WI38 (cell line): ENCODE results near the gene MICAL2.

Experiments
- H3K4me3 ChIP-seq: 2 replicates; pipeline ENCODE4 v1.5.1; 2011; ENCODE audit warnings: low read depth, mild to moderate bottlenecking, control low read depth, low read length
- TF ChIP-seq, protein P1 (sequence below): IDR thresholded peaks from 2 replicates; pipeline ENCODE4 v1.5.1; 2012; ENCODE audit warnings: low read depth, mild to moderate bottlenecking, control low read depth, low read length

Gene MICAL2

DNA sequence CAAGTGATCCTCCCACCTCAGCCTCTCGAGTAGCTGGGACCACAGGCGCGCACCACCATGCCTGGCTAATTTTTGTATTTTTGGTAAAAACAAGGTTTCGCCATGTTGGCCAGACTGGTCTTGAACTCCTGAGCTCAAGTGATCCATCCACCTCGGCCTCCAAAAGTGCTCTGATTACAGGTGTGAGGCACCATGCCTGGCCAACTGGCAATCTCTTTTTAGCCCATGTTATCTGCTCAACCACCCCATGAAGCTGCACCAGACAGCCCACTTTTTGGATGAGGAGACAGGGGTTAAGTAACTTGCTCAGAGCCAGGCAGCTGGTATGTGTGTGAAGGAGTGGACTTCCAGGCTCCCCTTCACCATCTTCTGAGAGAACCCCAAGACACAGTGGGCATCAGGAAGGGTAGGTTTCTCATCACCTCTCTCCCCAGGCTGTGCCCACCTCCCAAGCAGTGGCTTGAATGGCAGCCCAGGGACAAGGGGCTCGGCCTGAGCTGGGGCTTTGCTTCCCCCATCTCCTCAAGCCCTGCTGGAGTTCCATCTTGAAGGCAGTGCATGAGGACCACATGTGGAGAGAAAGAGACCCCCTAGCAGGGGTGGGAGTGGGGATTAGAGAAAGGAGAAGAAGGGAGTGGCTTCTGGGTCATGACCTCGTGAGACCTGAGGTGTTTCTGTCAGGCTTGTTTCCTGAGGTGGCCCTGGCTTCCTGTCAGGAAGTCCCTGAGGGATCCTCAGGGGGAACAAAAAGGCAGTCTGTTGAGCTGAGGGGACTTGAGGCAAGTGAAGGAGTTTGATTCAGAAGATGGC is 179.5 kb downstream of the MICAL2 start:
- no peak overlapping the region for H3K4me3 ChIP-seq
- TF ChIP-seq, protein P1, sequence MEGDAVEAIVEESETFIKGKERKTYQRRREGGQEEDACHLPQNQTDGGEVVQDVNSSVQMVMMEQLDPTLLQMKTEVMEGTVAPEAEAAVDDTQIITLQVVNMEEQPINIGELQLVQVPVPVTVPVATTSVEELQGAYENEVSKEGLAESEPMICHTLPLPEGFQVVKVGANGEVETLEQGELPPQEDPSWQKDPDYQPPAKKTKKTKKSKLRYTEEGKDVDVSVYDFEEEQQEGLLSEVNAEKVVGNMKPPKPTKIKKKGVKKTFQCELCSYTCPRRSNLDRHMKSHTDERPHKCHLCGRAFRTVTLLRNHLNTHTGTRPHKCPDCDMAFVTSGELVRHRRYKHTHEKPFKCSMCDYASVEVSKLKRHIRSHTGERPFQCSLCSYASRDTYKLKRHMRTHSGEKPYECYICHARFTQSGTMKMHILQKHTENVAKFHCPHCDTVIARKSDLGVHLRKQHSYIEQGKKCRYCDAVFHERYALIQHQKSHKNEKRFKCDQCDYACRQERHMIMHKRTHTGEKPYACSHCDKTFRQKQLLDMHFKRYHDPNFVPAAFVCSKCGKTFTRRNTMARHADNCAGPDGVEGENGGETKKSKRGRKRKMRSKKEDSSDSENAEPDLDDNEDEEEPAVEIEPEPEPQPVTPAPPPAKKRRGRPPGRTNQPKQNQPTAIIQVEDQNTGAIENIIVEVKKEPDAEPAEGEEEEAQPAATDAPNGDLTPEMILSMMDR, result no peak

DNA sequence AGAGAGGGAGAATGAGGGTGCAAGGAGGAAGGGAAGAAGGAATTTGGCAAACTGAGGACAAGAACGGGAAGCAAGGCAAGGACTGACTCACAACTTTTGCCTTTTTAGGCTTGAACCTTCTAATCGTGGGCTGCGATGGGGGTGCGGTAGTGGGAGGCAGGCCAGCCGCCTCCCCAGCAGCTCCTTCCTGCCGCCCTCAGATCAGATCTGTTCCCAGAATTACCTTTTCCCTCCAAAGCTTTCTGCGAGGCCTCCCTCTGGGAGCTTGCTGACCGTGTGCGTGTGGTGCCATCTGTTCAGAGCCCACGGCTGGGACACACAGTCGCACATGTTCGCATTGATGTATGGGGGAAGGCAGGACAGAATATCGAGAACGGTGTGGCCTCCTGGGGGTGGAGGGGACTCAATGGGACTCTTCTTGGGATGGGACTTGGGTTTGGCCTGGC is 180.1 kb downstream of the MICAL2 start:
- no peak overlapping the region for H3K4me3 ChIP-seq
- TF ChIP-seq, protein P1, result no peak

DNA sequence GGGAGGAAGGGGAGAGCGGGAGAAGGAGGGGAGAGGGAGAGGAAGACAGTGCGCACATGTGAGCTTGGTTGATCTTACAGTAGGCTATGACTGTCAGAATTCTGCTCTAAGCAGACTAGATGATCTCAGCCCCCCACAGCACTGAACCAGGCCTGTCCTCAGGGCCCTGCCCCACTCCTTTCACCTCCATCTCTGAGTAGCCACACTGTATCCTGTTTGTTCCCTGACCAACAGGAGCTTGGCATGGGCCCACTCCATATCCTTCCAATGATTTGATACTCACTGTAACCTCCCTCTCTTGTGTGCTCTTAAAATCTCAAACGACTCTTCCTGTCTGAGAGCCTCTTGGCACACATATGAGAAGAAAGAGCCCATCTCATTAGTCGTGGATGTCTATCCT is 180.9 kb downstream of the MICAL2 start:
- TF ChIP-seq, protein P1, result no peak
- H3K4me3 ChIP-seq, result no peak overlapping the region

DNA sequence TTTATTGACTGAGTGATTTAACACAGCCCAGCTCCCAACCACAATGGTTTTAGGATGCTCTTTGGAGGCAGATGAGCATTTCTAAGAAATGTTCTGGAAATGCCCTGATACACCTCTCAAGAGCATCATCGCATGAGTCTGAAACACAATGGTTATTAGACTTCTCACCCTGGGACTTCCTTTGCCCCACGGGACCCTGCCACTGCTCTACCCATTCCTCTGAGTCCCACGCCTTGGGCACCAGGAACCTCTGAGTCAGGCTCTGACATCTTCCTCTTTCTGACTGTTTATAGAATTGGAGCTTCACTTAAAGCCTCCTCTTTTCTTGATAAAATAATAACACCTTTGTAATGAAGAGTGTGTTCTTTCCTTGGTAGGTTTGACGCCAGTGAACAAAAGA is 181.4 kb downstream of the MICAL2 start:
- TF ChIP-seq, protein P1, result no peak
- no peak overlapping the region for H3K4me3 ChIP-seq

DNA sequence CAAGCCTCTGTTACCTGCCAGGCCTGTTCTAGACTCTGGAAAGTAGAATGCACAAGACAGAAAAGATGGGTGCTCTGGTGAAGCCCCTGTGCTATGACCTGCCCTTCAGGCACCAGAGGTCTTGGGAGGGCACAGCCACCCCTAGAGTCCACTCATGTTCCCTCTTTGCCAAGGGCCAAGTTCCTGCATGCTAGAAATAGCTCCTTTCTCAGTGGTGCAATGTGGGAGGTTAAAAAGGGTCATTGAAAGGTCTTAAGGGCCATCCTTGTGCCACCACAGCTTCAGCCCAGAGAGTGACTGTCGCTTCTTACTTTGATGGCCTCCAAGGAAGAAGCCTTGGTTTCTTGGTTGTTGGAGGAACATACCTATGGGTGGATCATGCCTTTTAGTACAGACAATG is 182.4 kb downstream of the MICAL2 start:
- TF ChIP-seq, protein P1, result no peak

DNA sequence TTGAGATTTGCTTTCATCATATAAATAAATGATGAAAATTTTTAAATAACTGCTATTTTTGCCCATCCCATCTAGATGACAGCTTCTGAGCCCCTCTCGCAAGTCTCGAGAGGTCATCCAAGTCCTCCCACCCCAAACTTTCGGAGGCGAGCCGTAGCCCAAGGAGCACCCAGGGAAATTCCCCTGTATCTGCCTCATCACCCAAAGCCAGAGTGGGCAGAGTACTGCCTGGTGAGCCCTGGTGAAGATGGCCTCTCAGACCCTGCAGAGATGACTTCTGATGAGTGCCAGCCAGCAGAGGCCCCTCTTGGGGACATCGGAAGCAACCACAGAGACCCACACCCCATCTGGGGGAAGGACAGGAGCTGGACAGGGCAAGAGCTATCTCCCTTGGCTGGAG is 183.1 kb downstream of the MICAL2 start:
- no peak overlapping the region for H3K4me3 ChIP-seq
- TF ChIP-seq, protein P1, result no peak

More for the DNA sequence above, 182.4 kb downstream of the MICAL2 start:
- H3K4me3 ChIP-seq, result no peak overlapping the region

DNA sequence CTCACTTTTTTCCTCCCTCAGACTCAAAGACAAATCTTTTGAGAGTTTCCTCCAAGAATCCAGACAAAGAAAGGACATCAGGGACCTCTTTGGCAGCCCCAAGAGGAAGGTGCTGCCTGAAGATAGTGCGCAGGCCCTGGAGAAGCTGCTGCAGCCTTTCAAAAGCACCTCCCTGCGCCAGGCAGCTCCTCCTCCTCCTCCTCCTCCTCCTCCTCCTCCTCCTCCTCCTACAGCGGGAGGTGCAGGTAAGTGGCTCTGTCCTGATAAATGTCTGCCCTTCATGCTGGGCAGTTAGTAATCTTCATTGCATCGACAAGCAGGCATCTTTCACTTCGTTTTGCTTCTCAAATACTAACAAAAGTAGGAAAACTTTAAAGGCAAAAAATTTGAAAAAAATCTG is 184.2 kb downstream of the MICAL2 start:
- H3K4me3 ChIP-seq, result no peak overlapping the region
- TF ChIP-seq, protein P1, result no peak
